Psoas muscle (tissue), 8 donors: ENCODE results near the gene SNAPC1. TPM values are rescaled to one million over a fixed set of nuclear protein-coding genes. Genes with fewer than 3 reads are reported as not detected.

Experiments
- ATAC-seq, 4 donors: fragments of 200-7000 bp; cut with Tn5 transposase; one replicate each; pipeline ENCODE4 v1.9.1; 2020; ENCODE audit warnings: moderate library complexity in 3 of 4, mild to moderate bottlenecking in 2 of 4
- DNase-seq, 2 donors: peaks; one replicate each; pipeline ENCODE4 v3.0.0-alpha.2; 2020
- H3K27ac ChIP-seq: fragments of 200-600 bp; one replicate; pipeline ENCODE4 v1.8.0; 2022
- H3K27me3 ChIP-seq, 3 donors: fragments of 200-600 bp in 1 of 3; one replicate each; pipeline versions ENCODE4 v1.6.1 to v1.8.0; 2013 to 2022; ENCODE audit warnings: low read length in 2 of 3, mild to moderate bottlenecking in 2 of 3, moderate library complexity in 1 of 3; ENCODE audit not compliant: insufficient read depth in 3 of 3
- H3K36me3 ChIP-seq, 2 donors: fragments of 200-600 bp in 1 of 2; one replicate each; pipeline versions ENCODE4 v1.6.1 to v1.8.0; 2013 to 2022; ENCODE audit warnings: low read depth in 1 of 2, mild to moderate bottlenecking in 1 of 2, moderate library complexity in 1 of 2; ENCODE audit not compliant: insufficient read depth in 1 of 2
- H3K4me1 ChIP-seq: fragments of 200-600 bp; one replicate; pipeline ENCODE4 v1.8.0; 2022
- H3K4me3 ChIP-seq: fragments of 200-600 bp; one replicate; pipeline ENCODE4 v1.8.0; 2022; ENCODE audit warnings: mild to moderate bottlenecking
- H3K9me3 ChIP-seq: fragments of 200-600 bp; one replicate; pipeline ENCODE4 v1.8.0; 2022
- WGBS, 3 donors: extraction: QIAGEN DNeasy Blood & Tissue Kit; methylation state at CpG; one replicate each; pipeline versions ENCODE4 v1.1.6 to v1.1.7; 2013; 5-methylcytosine and 5-hydroxymethylcytosine counted together
- intact Hi-C, 2 donors: fragments of 100-400 bp; cut with DNase I; formaldehyde crosslinking; loops; one replicate each; pipeline versions ENCODE4 v1.11.0 to v1.14.2; 2022
- long read RNA-seq, 2 donors: library from polyadenylated mRNA; unstranded; transcript quantifications; one replicate each; pipeline ENCODE4 v2.0.0, GENCODE V29; 2021
- polyA plus RNA-seq, 3 donors: library from polyadenylated mRNA; stranded (reverse); fragments of 200-250 nt; gene quantifications; one replicate each; pipeline ENCODE4 v1.2.3, GENCODE V29; 2013
- total RNA-seq, 4 donors: library from RNA; stranded (reverse); fragmentation: NEBNext Ultra II Directional in 2 of 4; extraction: Animal tissue kit (Norgen Biotek cat#: 25700) in 2 of 4; gene quantifications; one replicate each; pipeline versions ENCODE4 v1.2.1 to v1.2.4, GENCODE V29; 2021 to 2023
- TF ChIP-seq, protein P1 (sequence below): fragments of 200-600 bp; IDR thresholded peaks from one replicate; pipeline ENCODE4 v1.8.0; 2022; ENCODE audit warnings: antibody characterized with exemption
- donor health status: healthy with polysubstance abuse.
- donor health status: DM: no; HTN: no; CAD: no; lungs with moderate emphysema.
- donor health status: Bipolar disorder and iron deficiency.
- donor health status: healthy.
- donor health status: DM: yes; HTN: yes; CAD: no.
- donor health status: DM: no; HTN: no; CAD: no.
- donor health status: DM: no; HTN: no; CAD: no.
- donor health status: DM: yes; HTN: yes; CAD: no.

The SNAPC1 gene
- 1 to 10 TPM; 3.6 to 5.2 (median 4.8) TPM for total RNA-seq
- polyA plus RNA-seq = 1 to 10 TPM; 1.6 to 7.0 (median 4.4) TPM
- long read RNA-seq, donor 1, partial matches to known transcripts = 0 of 3 reads
- long read RNA-seq, donor 1, other reads (novel, unspliced or antisense) = 1 of 3 reads
- long read RNA-seq, donor 2, transcript SNAPC1-201 (10 exons, 2,656 nt) = major isoform, 7 of 9 reads
- long read RNA-seq, donor 2, partial matches to known transcripts = 2 of 9 reads
- long read RNA-seq, donor 2, other reads (novel, unspliced or antisense) = 0 of 9 reads

- TF ChIP-seq, protein P1, sequence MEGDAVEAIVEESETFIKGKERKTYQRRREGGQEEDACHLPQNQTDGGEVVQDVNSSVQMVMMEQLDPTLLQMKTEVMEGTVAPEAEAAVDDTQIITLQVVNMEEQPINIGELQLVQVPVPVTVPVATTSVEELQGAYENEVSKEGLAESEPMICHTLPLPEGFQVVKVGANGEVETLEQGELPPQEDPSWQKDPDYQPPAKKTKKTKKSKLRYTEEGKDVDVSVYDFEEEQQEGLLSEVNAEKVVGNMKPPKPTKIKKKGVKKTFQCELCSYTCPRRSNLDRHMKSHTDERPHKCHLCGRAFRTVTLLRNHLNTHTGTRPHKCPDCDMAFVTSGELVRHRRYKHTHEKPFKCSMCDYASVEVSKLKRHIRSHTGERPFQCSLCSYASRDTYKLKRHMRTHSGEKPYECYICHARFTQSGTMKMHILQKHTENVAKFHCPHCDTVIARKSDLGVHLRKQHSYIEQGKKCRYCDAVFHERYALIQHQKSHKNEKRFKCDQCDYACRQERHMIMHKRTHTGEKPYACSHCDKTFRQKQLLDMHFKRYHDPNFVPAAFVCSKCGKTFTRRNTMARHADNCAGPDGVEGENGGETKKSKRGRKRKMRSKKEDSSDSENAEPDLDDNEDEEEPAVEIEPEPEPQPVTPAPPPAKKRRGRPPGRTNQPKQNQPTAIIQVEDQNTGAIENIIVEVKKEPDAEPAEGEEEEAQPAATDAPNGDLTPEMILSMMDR = no peak
- Histone ChIP-seq H3K27me3 (no peaks in the 10 kb centered on the region), H3K36me3 (peaks cover 0 to 8% of the 10 kb centered on the region in 2 donors), H3K9me3 (no peaks in the 10 kb centered on the region), H3K27ac (peak within 1 kb of the TSS; percentile 89), H3K4me1 (peaks cover 31% of the 10 kb centered on the region), H3K4me3 (peak within 1 kb of the TSS; percentile 79)
- intact Hi-C loops = loop anchor here in 1 of 2 donors (5.0 to 10.0 kb wide), 3 partner anchors 65 to 467 kb away; partner anchors contain the start of gene HIF1A
- ATAC-seq = peak; percentile 97 to 99 (median 99)
- WGBS, 3 donors = 0% methylated on average over 49 of the region's 49 CpGs
- peak; percentile 97 to 98 for DNase-seq
Observed at GRCh38 chr14:61761959-61762786, at the start of gene SNAPC1. Gene SNAPC1 (plus strand): TSS chr14:61762420. CDS start chr14:61762461, 41 bp downstream.

GRCh38 chr14:61713724-61714437 is 48.3 kb upstream of the SNAPC1 start:
- no peaks in the 10 kb centered on the region for H3K27me3 ChIP-seq
- H3K36me3 ChIP-seq = no peaks in the 10 kb centered on the region
- DNase-seq (no peak), ATAC-seq (no peak)
- H3K4me1 ChIP-seq = peaks cover 20% of the 10 kb centered on the region
- no peaks in the 10 kb centered on the region for H3K9me3 ChIP-seq
- no peak overlapping the region for H3K27ac ChIP-seq
- no peak overlapping the region for H3K4me3 ChIP-seq
- WGBS, 3 donors = 70 to 79% (median 71%) methylated on average over 4 of the region's 4 CpGs
- intact Hi-C loops = no loop called here
- TF ChIP-seq, protein P1 = no peak

DNA sequence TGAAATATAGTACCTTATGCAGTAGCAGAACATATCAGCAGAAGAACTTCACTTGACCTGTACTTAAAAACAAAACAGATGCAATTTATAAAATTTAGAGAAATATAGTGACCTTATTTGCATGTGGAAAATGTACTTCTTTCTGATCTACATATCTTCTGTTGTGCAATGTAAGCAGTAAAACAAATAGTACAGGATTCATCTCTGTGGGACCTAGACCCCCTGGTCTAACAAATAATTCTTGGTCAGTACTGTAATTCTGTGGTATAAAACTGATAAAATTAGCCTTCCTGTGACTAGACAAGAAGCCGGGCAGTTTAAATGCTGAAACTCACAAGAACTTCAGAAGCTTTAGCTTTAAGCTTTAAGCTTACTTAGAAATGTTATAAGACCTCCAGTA is 45.3 kb upstream of the SNAPC1 start:
- DNase-seq = no peak
- H3K4me3 ChIP-seq = no peak overlapping the region
- no peak overlapping the region for H3K27ac ChIP-seq
- ATAC-seq = no peak
- H3K9me3 ChIP-seq = no peaks in the 10 kb centered on the region
- no peaks in the 10 kb centered on the region for H3K27me3 ChIP-seq
- peaks cover 0 to 8% of the 10 kb centered on the region in 2 donors for H3K36me3 ChIP-seq
- WGBS, 3 donors = 84 to 88% (median 85%) methylated on average over 1 of the region's 1 CpG
- intact Hi-C loops = no loop called here
- TF ChIP-seq, protein P1 = no peak
- H3K4me1 ChIP-seq = peaks cover 32% of the 10 kb centered on the region

- H3K4me1 ChIP-seq = peaks cover 32% of the 10 kb centered on the region
- no peak overlapping the region for H3K27ac ChIP-seq
- H3K36me3 ChIP-seq = peaks cover 0 to 18% of the 10 kb centered on the region in 2 donors
- H3K9me3 ChIP-seq = no peaks in the 10 kb centered on the region
- no peak overlapping the region for H3K4me3 ChIP-seq
- no peak for DNase-seq
- no peaks in the 10 kb centered on the region for H3K27me3 ChIP-seq
- 91 to 94% (median 91%) methylated on average over 2 of the region's 2 CpGs for WGBS, 3 donors
- TF ChIP-seq, protein P1 = no peak
- ATAC-seq = no peak
- intact Hi-C loops = no loop called here
Observed at GRCh38 chr14:61718039-61718438, 44.2 kb upstream of the SNAPC1 start.
